ENCODE results near the gene SESTD1. TPM values are rescaled to one million over a fixed set of nuclear protein-coding genes. Genes with fewer than 3 reads are reported as not detected.

Gene SESTD1
- total RNA-seq, 1 donor from 2014 or later: 49.2 TPM

DNA sequence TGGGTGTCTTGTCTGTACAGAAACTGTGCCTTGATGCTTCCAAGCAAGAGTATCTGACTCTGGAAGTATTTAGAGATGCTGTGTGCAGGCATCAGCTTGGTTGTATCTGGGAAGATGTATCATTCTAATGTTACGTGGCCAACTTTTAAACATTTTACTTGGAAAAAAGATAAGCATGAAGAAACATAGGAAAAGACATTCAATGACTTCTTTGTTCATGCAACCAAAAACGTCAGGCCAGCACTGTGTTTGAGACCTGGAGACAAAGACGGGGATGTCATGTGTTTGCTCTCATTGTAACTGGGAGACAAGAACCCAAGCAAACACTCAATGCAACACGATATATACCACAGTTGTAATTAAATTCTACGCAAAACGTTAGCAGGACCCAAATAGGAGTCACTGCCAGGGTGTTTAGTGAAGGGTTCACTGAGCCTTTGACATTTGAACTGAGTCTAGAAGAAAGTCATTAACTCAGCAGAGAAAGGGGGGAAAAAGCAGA is 8.9 kb upstream of the SESTD1 start:
- Mint-ChIP-seq H3K9me3 (no peaks in the 10 kb centered on the region), H3K4me3 (peak overlapping the region; percentile 2), H3K4me1 (peaks cover 42% of the 10 kb centered on the region), H3K27ac (peak overlapping the region; percentile 82), H3K27me3 (no peaks in the 10 kb centered on the region), H3K36me3 (ENCODE audit: low read depth) (no peaks in the 10 kb centered on the region)
- ChIA-PET POLR2A (interaction anchor here (0.7 to 1.5 kb wide), 3 partner anchors 10 to 46 kb away, joined by 3 to 6 read pairs (median 3); no protein-coding TSS in a partner anchor), CTCF (no interaction called here)
- TF ChIP-seq, protein P1, sequence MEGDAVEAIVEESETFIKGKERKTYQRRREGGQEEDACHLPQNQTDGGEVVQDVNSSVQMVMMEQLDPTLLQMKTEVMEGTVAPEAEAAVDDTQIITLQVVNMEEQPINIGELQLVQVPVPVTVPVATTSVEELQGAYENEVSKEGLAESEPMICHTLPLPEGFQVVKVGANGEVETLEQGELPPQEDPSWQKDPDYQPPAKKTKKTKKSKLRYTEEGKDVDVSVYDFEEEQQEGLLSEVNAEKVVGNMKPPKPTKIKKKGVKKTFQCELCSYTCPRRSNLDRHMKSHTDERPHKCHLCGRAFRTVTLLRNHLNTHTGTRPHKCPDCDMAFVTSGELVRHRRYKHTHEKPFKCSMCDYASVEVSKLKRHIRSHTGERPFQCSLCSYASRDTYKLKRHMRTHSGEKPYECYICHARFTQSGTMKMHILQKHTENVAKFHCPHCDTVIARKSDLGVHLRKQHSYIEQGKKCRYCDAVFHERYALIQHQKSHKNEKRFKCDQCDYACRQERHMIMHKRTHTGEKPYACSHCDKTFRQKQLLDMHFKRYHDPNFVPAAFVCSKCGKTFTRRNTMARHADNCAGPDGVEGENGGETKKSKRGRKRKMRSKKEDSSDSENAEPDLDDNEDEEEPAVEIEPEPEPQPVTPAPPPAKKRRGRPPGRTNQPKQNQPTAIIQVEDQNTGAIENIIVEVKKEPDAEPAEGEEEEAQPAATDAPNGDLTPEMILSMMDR (IDR thresholded peaks at IDR 0.05): no peak
- DNase-seq (no peak), ATAC-seq (ENCODE audit: low read depth) (no peak)
- intact Hi-C loops (cut with micrococcal nuclease): loop anchor here (5.0 kb wide), 1 partner anchor 36 kb away; no protein-coding TSS in a partner anchor

DNA sequence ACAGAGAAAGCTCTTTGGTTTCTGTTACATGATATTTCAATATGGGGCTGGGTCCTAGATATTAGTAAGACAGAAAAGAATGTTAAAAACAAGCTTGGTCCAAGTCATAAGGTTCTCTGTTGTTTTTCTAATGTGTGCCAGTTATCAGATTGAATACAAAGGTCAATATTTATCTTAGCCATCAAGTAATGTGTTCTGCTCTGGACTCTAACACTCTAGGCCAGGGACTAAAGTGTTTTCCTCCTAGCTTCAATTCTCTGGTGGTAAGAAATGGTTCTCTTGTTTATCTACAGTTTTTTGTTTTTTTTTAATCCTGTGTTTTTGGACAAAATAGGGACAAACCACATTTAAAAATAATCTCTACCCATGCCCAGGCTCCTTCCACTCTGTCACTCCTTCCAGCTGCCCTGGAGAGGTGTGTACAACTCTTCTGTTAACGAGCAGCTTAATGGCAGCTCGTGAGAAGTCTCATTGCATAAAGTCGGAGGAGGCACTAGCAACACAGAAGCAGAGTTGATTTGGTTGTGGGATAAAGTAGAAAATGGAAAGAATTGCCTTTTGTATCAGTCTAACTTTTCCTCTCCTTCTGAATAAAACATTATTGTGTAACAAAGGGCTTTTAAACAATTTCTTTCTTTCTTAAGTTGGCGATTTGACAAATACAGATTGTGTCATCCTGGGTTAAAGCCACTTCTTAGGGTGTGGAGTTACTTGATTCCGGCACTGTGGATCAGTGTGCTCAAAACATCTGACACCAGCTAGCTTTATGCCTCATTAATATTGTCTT is 8.0 kb upstream of the SESTD1 start:
- ChIA-PET CTCF (interaction anchor here (0.8 kb wide), 1 partner anchor 54 kb away, joined by 3 read pairs; no protein-coding TSS in a partner anchor), POLR2A (interaction anchor here (1.1 to 1.5 kb wide), 2 partner anchors 9 to 45 kb away, joined by 3 to 6 read pairs; no protein-coding TSS in a partner anchor)
- no peaks in the 10 kb centered on the region for H3K9me3 Mint-ChIP-seq
- no peak for ATAC-seq (ENCODE audit: low read depth)
- no peak overlapping the region for H3K4me3 Mint-ChIP-seq
- DNase-seq: no peak
- TF ChIP-seq, protein P1 (IDR thresholded peaks at IDR 0.05): no peak
- H3K27me3 Mint-ChIP-seq: no peaks in the 10 kb centered on the region
- no peak overlapping the region for H3K27ac Mint-ChIP-seq
- peaks cover 42% of the 10 kb centered on the region for H3K4me1 Mint-ChIP-seq
- intact Hi-C loops (cut with micrococcal nuclease): loop anchor here (5.0 kb wide), 1 partner anchor 35 kb away; no protein-coding TSS in a partner anchor
- H3K36me3 Mint-ChIP-seq (ENCODE audit: low read depth): no peaks in the 10 kb centered on the region

DNA sequence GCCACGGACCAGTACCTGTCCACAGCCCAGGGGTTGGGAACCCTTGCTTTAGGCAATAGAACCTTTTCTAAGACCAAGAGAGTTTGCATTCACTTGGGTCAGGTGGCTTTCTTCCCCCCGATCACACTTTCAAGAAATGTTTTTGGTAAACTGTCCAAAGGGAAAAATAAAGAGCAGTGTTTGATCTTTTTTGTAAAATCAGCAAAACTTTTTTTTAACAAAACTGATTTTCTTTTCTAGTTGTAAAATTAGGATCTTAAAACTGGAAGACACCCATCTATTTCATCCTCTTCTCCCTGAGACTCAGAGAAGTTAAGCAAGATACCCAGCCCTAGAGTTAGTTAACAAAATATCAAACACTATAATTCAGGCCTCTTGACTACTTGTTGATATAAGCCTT is 6.1 kb upstream of the SESTD1 start:
- Mint-ChIP-seq H3K27ac (no peak overlapping the region), H3K9me3 (no peaks in the 10 kb centered on the region), H3K4me3 (no peak overlapping the region), H3K27me3 (no peaks in the 10 kb centered on the region), H3K4me1 (peaks cover 34% of the 10 kb centered on the region), H3K36me3 (ENCODE audit: low read depth) (no peaks in the 10 kb centered on the region)
- ATAC-seq (ENCODE audit: low read depth) (no peak), DNase-seq (no peak)
- TF ChIP-seq, protein P1 (IDR thresholded peaks at IDR 0.05): no peak
- POLR2A ChIA-PET: no interaction called here
- intact Hi-C loops (cut with micrococcal nuclease): loop anchor here (5.0 kb wide), 1 partner anchor 33 kb away; no protein-coding TSS in a partner anchor
- CTCF ChIA-PET: no interaction called here

DNA sequence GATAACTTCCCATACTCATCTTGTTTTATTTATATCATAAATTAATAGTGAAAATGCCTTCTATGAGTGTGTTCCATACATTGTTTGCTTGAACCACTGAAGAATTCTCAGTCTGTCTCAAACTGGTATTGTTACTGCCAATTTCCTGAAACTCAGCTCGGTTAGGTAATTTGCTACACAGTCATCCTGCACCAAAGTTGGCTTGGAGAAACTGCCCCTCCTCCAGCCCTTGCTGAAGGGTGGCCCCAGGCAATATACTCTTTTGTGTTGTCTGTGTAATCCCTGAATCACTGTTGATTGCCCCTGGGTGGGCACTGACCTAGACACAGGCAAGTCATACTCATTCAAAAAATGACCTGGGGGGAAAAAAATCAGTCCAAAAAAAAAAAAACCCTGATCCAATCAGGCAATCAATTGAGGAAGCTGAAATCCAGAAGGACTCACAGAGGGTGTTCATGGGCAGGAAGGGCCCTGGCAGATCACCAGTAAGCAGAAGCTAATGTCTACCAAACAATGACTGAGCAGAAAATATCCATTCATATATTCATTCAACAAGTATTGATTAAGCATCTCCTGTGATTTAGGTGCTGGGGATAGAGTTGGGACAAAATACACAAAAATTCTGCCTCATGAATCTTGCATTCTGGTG is 3.8 kb upstream of the SESTD1 start:
- Mint-ChIP-seq H3K4me1 (peaks cover 23% of the 10 kb centered on the region), H3K27me3 (no peaks in the 10 kb centered on the region), H3K27ac (no peak overlapping the region), H3K4me3 (no peak overlapping the region), H3K9me3 (no peaks in the 10 kb centered on the region), H3K36me3 (ENCODE audit: low read depth) (no peaks in the 10 kb centered on the region)
- ATAC-seq (ENCODE audit: low read depth) (no peak), DNase-seq (no peak)
- intact Hi-C loops (cut with micrococcal nuclease): loop anchor here (10.0 kb wide), 1 partner anchor 814 kb away; the partner anchor contains the start of genes PJVK and PRKRA
- TF ChIP-seq, protein P1 (IDR thresholded peaks at IDR 0.05): no peak
- POLR2A ChIA-PET: interaction anchor here (0.6 to 0.8 kb wide), 2 partner anchors 16 to 23 kb away, joined by 4 read pairs; no protein-coding TSS in a partner anchor
- CTCF ChIA-PET: no interaction called here

Measured in activated B cell treated with CpG ODN at 0.5 μM for 24 hours (primary cell).